GM12878 (cell line): ENCODE results near the gene RPL12. TPM values are rescaled to one million over a fixed set of nuclear protein-coding genes. Genes with fewer than 3 reads are reported as not detected.

ENCODE experiments used
- ATAC-seq: fragments of 200-7000 bp; cut with Tn5 transposase; 3 replicates; pipeline ENCODE4 v1.9.1; 2020; ENCODE audit warnings: mild to moderate bottlenecking, moderate library complexity
- BruUV-seq: library from RNA; stranded (reverse); fragments of 400-500 nt; replicated peaks from 2 replicates; lab custom pipeline; 2021; lab: Mats Ljungman, UMichigan
- CTCF ChIA-PET: fragments of 300-600 bp; sonication (Branson Sonifier 250); formaldehyde crosslinking; extraction: SDS; loops from one replicate; lab custom pipeline; 2021; ENCODE audit warnings: inconsistent platforms; lab: Yijun Ruan, JAX
- POLR2A ChIA-PET: fragments of 350-600 bp; formaldehyde crosslinking; extraction: SDS; loops from one replicate; lab custom pipeline; 2021; ENCODE audit warnings: inconsistent platforms; lab: Charles Lee
- RAD21 ChIA-PET: fragments of 300-600 bp; sonication (Branson Sonifier 250); formaldehyde crosslinking; loops from one replicate; lab custom pipeline; 2023; ENCODE audit warnings: antibody characterized with exemption; ENCODE audit not compliant: unreplicated experiment; lab: Charles Lee
- SMC1A ChIA-PET: fragments of 300-600 bp; sonication (Branson Sonifier 250); formaldehyde crosslinking; loops from one replicate; lab custom pipeline; 2023; ENCODE audit not compliant: unreplicated experiment, uncharacterized antibody; lab: Charles Lee
- DNase-seq: peaks from one replicate; pipeline ENCODE4 v3.0.0-alpha.2; 2011; ENCODE audit warnings: low read depth, low spot score
- FAIRE-seq: peaks from 3 replicates; lab custom pipeline; 2011; peaks lifted over from hg19 to GRCh38; lab: Jason Lieb, UNC
- H2AFZ ChIP-seq: 2 replicates; pipeline ENCODE4 v1.6.0; 2011; ENCODE audit warnings: low read depth, low read length, control low read depth; ENCODE audit not compliant: control insufficient read depth
- H3K27ac ChIP-seq: 2 replicates; pipeline ENCODE4 v1.5.1; 2011; ENCODE audit warnings: control low read depth; ENCODE audit not compliant: control insufficient read depth, insufficient read depth
- H3K27me3 ChIP-seq, 2 experiments: replicated peaks in 1 of 2; 2 replicates each; pipeline versions ENCODE4 v1.6.0 to v1.6.1; 2011; ENCODE audit warnings: low read length in 1 of 2; ENCODE audit not compliant: control insufficient read depth in 2 of 2, insufficient read depth in 2 of 2
- H3K36me3 ChIP-seq, 2 experiments: 2 replicates each; pipeline ENCODE4 v1.5.1; 2011; ENCODE audit warnings: low read length in 1 of 2; ENCODE audit not compliant: control insufficient read depth in 2 of 2, insufficient read depth in 2 of 2
- H3K4me1 ChIP-seq: 2 replicates; pipeline ENCODE4 v1.6.1; 2011; ENCODE audit warnings: mild to moderate bottlenecking, low read length, moderate library complexity, mixed read lengths; ENCODE audit not compliant: control insufficient read depth, insufficient read depth
- H3K4me2 ChIP-seq: 2 replicates; pipeline ENCODE4 v1.6.0; 2011; ENCODE audit warnings: control low read depth; ENCODE audit not compliant: control insufficient read depth, insufficient read depth
- H3K4me3 ChIP-seq: fragments of 200-600 bp; sonication (generic); 2 replicates; pipeline ENCODE4 v1.5.1; 2016
- H3K79me2 ChIP-seq: 2 replicates; pipeline ENCODE4 v1.6.0; 2011; ENCODE audit warnings: low read length; ENCODE audit not compliant: control insufficient read depth, insufficient read depth
- H3K9ac ChIP-seq: 2 replicates; pipeline ENCODE4 v1.8.0; 2011; ENCODE audit warnings: low read length, control low read depth, mixed read lengths; ENCODE audit not compliant: control insufficient read depth, insufficient read depth
- H3K9me3 ChIP-seq: replicated peaks from 3 replicates; pipeline ENCODE4 v1.5.1; 2011; ENCODE audit warnings: mild to moderate bottlenecking, low read length; ENCODE audit not compliant: control insufficient read depth, insufficient read depth
- H4K20me1 ChIP-seq: 2 replicates; pipeline ENCODE4 v1.6.0; 2011; ENCODE audit not compliant: control insufficient read depth, insufficient read depth
- MEF2A ChIP-seq: IDR thresholded peaks from 2 replicates; pipeline ENCODE4 v1.6.1; 2011; ENCODE audit warnings: low read depth, mild to moderate bottlenecking, low read length, moderate library complexity; ENCODE audit not compliant: insufficient read depth
- NFIC ChIP-seq: IDR thresholded peaks from 2 replicates; pipeline ENCODE4 v1.6.1; 2012; ENCODE audit warnings: low read depth, mild to moderate bottlenecking, inconsistent platforms, low read length, moderate library complexity
- NR2F1 ChIP-seq: fragments of 450-650 bp; conservative IDR thresholded peaks from 2 replicates; pipeline ENCODE4 v1.6.1; 2017; ENCODE audit warnings: mild to moderate bottlenecking
- ZSCAN29 ChIP-seq: fragments of 450-650 bp; IDR thresholded peaks from 2 replicates; pipeline ENCODE4 v1.6.1; 2017; ENCODE audit warnings: mild to moderate bottlenecking, moderate library complexity
- WGBS: methylation state at CpG from one replicate; pipeline ENCODE4 v1.1.6; 2016; ENCODE audit warnings: low lambda C conversion rate; ENCODE audit not compliant: insufficient replicate concordance, insufficient coverage; ENCODE audit errors: missing lambda C conversion rate; 5-methylcytosine and 5-hydroxymethylcytosine counted together
- in situ Hi-C: fragments of 300-500 bp; cut with MboI; formaldehyde crosslinking; loops from 9 replicates; pipeline ENCODE4 v1.14.3; 2018; ENCODE audit warnings: mixed read lengths
- intact Hi-C: fragments of 100-400 bp; cut with micrococcal nuclease; formaldehyde crosslinking; loops from one replicate; pipeline ENCODE4 v1.14.2; 2022; ENCODE audit not compliant: unreplicated experiment
- polyA plus RNA-seq, 11 experiments: library from polyadenylated mRNA; depleted of rRNA in 4 of 11; unstranded in 6 of 11; stranded (reverse) in 5 of 11; fragments of >200 nt; fragmentation: Nextera tagmentation in 4 of 11; fragmentation: Illumina TruSeq in 1 of 11; extraction: Ambion mirVana in 4 of 11; extraction: Trizol in 1 of 11; gene quantifications; 1 replicate in 1 of 11; 2 replicates in 10 of 11; pipeline versions ENCODE4 v1.2.1 to v1.2.3, GENCODE V29; 2011 to 2016; ENCODE audit warnings: inconsistent platforms in 2 of 11, missing spikeins in 2 of 11, low read depth in 1 of 11
- total RNA-seq, 4 experiments: library from RNA; depleted of rRNA in 3 of 4; stranded (reverse); fragments of >200 nt in 3 of 4; fragmentation: Illumina TruSeq in 1 of 4; extraction: Trizol in 1 of 4; gene quantifications; 2 replicates each; pipeline versions ENCODE4 v1.2.1 to v1.2.3, GENCODE V29; 2013 to 2021
- TF ChIP-seq, protein P1 (sequence below): fragments of 450-650 bp; formaldehyde crosslinking; IDR thresholded peaks from 2 replicates; pipeline ENCODE4 v1.5.0; 2022; ENCODE audit warnings: mild to moderate bottlenecking, missing genetic modification characterization
- TF ChIP-seq, protein P2 (sequence below): IDR thresholded peaks from 2 replicates; pipeline ENCODE4 v1.6.1; 2012; ENCODE audit warnings: low read depth, low read length, improper control_type of control experiment
- TF ChIP-seq, protein P3 (sequence below), 3 experiments: IDR thresholded peaks in 2 of 3; conservative IDR thresholded peaks in 1 of 3; 2 replicates each; pipeline ENCODE4 v1.5.1; 2011; ENCODE audit warnings: low read depth in 3 of 3, low read length in 3 of 3, mild to moderate bottlenecking in 3 of 3, control low read depth in 2 of 3, moderate library complexity in 2 of 3, inconsistent platforms in 1 of 3, mixed read lengths in 1 of 3; ENCODE audit not compliant: control insufficient read depth in 2 of 3, insufficient read depth in 1 of 3; ENCODE audit errors: extremely low read depth in 1 of 3

Gene RPL12
- total and polyA plus RNA-seq, 10 of the 15 experiments (the other 5 are each of a cell fraction or from before 2014, with no cell fraction given): 961 to 5,544 (median 2,858) TPM

DNA sequence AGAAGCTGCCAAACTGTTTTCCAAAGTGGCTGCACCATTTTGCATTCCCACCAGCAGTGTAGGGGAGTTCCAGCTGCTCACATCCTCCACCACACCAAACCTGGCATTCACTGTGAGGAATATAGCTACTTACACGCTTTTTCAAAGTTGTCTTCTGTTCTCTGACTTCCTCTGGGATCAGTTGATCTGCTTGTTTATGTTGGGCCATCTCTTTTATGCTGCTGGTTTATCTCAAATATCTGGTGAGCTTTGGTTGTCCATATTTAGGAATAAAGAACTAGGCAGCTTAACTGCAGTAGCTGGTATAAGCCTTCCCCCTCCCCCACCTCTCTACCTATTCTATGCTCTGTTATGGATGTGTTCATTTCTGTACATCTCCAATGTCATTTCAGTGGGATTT lies 35.5 kb downstream of the RPL12 start (continued):
- TF ChIP-seq MEF2A (no peak), NR2F1 (no peak)

DNA sequence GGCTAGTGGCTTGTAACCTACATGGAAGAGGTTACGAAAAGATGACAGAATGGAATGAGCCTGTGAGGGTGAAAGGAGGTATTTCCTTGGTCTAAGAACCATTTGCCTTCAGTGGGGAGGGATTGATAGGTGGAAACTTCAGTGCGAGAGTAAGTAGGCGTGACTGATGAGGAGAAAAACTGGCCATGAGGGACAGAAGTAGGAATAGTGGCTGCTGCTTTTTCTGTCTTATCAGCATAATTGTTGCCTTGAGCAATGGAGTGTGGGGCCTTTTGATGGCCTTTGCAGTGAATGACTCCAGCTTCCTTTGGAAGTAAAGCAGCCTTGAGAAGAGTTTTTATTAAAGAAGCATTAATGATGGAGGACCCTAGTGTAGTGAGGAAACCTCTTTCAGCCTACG lies 36.1 kb downstream of the RPL12 start:
- in situ Hi-C loops (no loop called here), intact Hi-C loops (no loop called here)
- Histone ChIP-seq H3K27me3 (no peaks in the 10 kb centered on the region), H3K9ac (no peak overlapping the region), H3K27ac (no peak overlapping the region), H3K4me3 (no peak overlapping the region), H3K4me2 (no peak overlapping the region), H3K9me3 (no peaks in the 10 kb centered on the region), H3K4me1 (no peaks in the 10 kb centered on the region), H4K20me1 (no peaks in the 10 kb centered on the region), H3K79me2 (no peaks in the 10 kb centered on the region), H3K36me3 (no peaks in the 10 kb centered on the region), H2AFZ (no peak overlapping the region)
- 88% methylated on average over 4 of the region's 4 CpGs for WGBS
- FAIRE-seq: no peak
- no peak for ATAC-seq
- POLR2A ChIA-PET: no interaction called here
- RAD21 ChIA-PET: no interaction called here
- no peak for DNase-seq
- BruUV-seq: no TSS peak
- CTCF ChIA-PET: interaction anchor here (0.9 to 1.3 kb wide), 4 partner anchors 18 to 201 kb away, joined by 3 read pairs; partner anchors contain the start of gene SLC2A8
- TF ChIP-seq, protein P1, sequence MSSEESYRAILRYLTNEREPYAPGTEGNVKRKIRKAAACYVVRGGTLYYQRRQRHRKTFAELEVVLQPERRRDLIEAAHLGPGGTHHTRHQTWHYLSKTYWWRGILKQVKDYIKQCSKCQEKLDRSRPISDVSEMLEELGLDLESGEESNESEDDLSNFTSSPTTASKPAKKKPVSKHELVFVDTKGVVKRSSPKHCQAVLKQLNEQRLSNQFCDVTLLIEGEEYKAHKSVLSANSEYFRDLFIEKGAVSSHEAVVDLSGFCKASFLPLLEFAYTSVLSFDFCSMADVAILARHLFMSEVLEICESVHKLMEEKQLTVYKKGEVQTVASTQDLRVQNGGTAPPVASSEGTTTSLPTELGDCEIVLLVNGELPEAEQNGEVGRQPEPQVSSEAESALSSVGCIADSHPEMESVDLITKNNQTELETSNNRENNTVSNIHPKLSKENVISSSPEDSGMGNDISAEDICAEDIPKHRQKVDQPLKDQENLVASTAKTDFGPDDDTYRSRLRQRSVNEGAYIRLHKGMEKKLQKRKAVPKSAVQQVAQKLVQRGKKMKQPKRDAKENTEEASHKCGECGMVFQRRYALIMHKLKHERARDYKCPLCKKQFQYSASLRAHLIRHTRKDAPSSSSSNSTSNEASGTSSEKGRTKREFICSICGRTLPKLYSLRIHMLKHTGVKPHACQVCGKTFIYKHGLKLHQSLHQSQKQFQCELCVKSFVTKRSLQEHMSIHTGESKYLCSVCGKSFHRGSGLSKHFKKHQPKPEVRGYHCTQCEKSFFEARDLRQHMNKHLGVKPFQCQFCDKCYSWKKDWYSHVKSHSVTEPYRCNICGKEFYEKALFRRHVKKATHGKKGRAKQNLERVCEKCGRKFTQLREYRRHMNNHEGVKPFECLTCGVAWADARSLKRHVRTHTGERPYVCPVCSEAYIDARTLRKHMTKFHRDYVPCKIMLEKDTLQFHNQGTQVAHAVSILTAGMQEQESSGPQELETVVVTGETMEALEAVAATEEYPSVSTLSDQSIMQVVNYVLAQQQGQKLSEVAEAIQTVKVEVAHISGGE (CRISPR knock-in tag): no peak
- TF ChIP-seq NFIC (no peak), ZSCAN29 (no peak)
- TF ChIP-seq, protein P2, sequence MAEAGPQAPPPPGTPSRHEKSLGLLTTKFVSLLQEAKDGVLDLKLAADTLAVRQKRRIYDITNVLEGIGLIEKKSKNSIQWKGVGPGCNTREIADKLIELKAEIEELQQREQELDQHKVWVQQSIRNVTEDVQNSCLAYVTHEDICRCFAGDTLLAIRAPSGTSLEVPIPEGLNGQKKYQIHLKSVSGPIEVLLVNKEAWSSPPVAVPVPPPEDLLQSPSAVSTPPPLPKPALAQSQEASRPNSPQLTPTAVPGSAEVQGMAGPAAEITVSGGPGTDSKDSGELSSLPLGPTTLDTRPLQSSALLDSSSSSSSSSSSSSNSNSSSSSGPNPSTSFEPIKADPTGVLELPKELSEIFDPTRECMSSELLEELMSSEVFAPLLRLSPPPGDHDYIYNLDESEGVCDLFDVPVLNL: no peak
- TF ChIP-seq, protein P3, sequence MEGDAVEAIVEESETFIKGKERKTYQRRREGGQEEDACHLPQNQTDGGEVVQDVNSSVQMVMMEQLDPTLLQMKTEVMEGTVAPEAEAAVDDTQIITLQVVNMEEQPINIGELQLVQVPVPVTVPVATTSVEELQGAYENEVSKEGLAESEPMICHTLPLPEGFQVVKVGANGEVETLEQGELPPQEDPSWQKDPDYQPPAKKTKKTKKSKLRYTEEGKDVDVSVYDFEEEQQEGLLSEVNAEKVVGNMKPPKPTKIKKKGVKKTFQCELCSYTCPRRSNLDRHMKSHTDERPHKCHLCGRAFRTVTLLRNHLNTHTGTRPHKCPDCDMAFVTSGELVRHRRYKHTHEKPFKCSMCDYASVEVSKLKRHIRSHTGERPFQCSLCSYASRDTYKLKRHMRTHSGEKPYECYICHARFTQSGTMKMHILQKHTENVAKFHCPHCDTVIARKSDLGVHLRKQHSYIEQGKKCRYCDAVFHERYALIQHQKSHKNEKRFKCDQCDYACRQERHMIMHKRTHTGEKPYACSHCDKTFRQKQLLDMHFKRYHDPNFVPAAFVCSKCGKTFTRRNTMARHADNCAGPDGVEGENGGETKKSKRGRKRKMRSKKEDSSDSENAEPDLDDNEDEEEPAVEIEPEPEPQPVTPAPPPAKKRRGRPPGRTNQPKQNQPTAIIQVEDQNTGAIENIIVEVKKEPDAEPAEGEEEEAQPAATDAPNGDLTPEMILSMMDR (IDR thresholded peaks at IDR 0.05 in 2 of 3, conservative IDR thresholded peaks at IDR 0.05 in 1 of 3; ENCODE audit: control insufficient read depth in 2 of 3, extremely low read depth in 1 of 3, insufficient read depth in 1 of 3, low read depth in 3 of 3, low read length in 3 of 3): no peak
- SMC1A ChIA-PET: no interaction called here
